ENCODE measurements around the gene GLIS1. TPM values are rescaled to one million over a fixed set of nuclear protein-coding genes. Genes with fewer than 3 reads are reported as not detected.

The GLIS1 gene
- total RNA-seq, 1 donor from 2014 or later, result not detected

DNA sequence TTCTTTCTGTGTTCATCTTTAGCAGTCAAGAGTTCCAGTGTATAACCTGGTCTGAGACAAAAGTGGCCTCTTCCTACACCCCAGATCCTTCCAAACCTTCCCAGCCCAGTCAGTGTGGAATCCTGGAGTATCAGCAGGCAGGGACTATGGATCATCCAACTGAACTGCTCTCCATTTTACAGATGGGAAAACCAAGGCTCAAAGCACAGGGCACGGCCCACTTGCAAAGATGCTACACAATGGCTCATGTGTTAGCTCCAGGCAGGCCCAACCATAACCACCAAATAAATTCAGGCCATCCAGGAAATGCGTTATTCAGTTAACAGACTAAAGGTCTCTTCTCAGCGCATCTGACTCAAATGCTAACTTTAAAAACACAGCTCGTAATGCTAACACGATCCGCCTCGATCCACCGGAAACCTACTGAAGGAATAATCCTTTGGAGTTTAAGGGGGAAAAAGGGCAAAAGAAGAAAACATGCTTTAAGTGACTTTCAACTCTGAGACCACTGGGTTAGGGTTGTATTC, 7.1 kb downstream of the GLIS1 start:
- no peak for DNase-seq (ENCODE audit: low spot score)
- no peaks in the 10 kb centered on the region for H3K4me1 Mint-ChIP-seq (ENCODE audit: unreplicated experiment)
- H3K27me3 Mint-ChIP-seq (ENCODE audit: unreplicated experiment), result peaks cover 3% of the 10 kb centered on the region
- no peak overlapping the region for H3K4me3 Mint-ChIP-seq (ENCODE audit: unreplicated experiment)
- H3K9me3 Mint-ChIP-seq (ENCODE audit: unreplicated experiment), result no peaks in the 10 kb centered on the region
- TF ChIP-seq CTCF (IDR thresholded peaks at IDR 0.05; ENCODE audit: unreplicated experiment), result no peak
- H3K36me3 Mint-ChIP-seq (ENCODE audit: low read depth, unreplicated experiment), result no peaks in the 10 kb centered on the region
- no peak overlapping the region for H3K27ac Mint-ChIP-seq (ENCODE audit: unreplicated experiment)

DNA sequence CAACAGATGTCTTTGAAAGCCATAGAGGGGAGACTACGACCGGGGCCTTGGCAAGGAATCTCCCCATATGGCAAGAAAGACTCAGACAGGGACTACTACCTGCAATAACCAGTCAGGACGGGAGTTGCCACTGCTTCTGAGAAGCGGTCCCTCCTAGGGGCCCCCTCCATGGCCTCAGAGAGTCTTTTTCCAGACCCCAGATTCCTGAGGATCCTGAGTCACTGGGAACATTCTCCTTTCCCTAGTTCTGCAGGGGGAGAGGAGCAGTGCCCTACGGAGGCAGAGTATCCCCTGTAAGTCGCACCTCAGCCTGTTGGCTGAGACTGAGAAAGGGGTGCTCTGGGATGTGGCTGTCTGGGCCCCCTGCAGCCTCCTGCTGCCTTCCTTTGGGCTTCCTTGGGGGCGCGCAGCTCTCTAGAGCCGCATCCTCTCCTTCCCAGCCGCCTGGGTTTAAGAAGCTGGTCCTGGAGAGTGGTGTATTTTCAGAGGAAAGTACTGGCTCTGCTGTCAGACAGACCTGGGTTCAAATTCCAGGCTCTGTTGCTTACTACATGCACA, 7.8 kb downstream of the GLIS1 start:
- peaks cover 3% of the 10 kb centered on the region for H3K27me3 Mint-ChIP-seq (ENCODE audit: unreplicated experiment)

DNA sequence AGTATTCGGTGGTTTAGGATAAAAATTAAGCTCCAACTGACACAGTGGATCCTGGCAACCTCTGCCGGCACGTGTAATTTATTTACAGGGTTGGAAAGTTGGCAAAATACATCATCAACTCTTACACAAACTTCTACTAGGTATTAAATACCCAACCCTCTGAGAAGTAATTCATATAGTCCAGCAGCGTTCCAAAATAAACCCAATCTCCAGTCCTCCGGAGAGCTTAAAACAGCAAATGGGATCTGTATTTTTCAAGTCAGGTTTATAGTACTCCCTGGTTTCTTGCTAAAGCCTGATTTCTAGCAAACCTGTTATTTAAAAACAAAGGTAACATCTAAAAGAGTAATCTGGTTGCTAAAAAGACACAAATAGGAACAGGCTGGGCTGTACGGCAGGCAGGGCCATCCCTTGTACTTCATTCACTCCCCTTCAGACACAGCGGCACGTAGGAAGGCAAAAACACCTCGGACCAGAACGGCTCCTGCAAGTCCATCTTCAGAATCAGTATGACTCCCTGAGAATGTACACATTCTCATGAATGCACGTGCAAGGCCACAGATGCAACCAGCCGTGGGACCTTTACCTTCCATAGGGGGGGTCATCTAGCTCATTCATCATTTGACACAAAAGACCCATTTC, 8.6 kb downstream of the GLIS1 start:
- H3K9me3 Mint-ChIP-seq (ENCODE audit: unreplicated experiment), result no peaks in the 10 kb centered on the region
- H3K4me3 Mint-ChIP-seq (ENCODE audit: unreplicated experiment), result no peak overlapping the region
- peaks cover 1% of the 10 kb centered on the region for H3K27me3 Mint-ChIP-seq (ENCODE audit: unreplicated experiment)
- no peaks in the 10 kb centered on the region for H3K4me1 Mint-ChIP-seq (ENCODE audit: unreplicated experiment)
- TF ChIP-seq CTCF (IDR thresholded peaks at IDR 0.05; ENCODE audit: unreplicated experiment), result no peak
- DNase-seq (ENCODE audit: low spot score), result no peak
- H3K36me3 Mint-ChIP-seq (ENCODE audit: low read depth, unreplicated experiment), result no peaks in the 10 kb centered on the region
- H3K27ac Mint-ChIP-seq (ENCODE audit: unreplicated experiment), result no peak overlapping the region

More for the DNA sequence above, 7.8 kb downstream of the GLIS1 start:
- Mint-ChIP-seq H3K9me3 (ENCODE audit: unreplicated experiment) (no peaks in the 10 kb centered on the region), H3K36me3 (ENCODE audit: low read depth, unreplicated experiment) (no peaks in the 10 kb centered on the region), H3K4me1 (ENCODE audit: unreplicated experiment) (no peaks in the 10 kb centered on the region), H3K4me3 (ENCODE audit: unreplicated experiment) (no peak overlapping the region), H3K27ac (ENCODE audit: unreplicated experiment) (no peak overlapping the region)
- no peak for TF ChIP-seq CTCF (IDR thresholded peaks at IDR 0.05; ENCODE audit: unreplicated experiment)
- DNase-seq (ENCODE audit: low spot score), result no peak

- no peaks in the 10 kb centered on the region for H3K4me1 Mint-ChIP-seq (ENCODE audit: unreplicated experiment)
- DNase-seq (ENCODE audit: low spot score), result no peak
- H3K27me3 Mint-ChIP-seq (ENCODE audit: unreplicated experiment), result peaks cover 1% of the 10 kb centered on the region
- no peak for TF ChIP-seq CTCF (IDR thresholded peaks at IDR 0.05; ENCODE audit: unreplicated experiment)
- no peak overlapping the region for H3K27ac Mint-ChIP-seq (ENCODE audit: unreplicated experiment)
- no peaks in the 10 kb centered on the region for H3K9me3 Mint-ChIP-seq (ENCODE audit: unreplicated experiment)
- no peak overlapping the region for H3K4me3 Mint-ChIP-seq (ENCODE audit: unreplicated experiment)
- no peaks in the 10 kb centered on the region for H3K36me3 Mint-ChIP-seq (ENCODE audit: low read depth, unreplicated experiment)
Measured at GRCh38 chr1:53729456-53730223, 9.3 kb downstream of the GLIS1 start.
